ENCODE data around the gene CAMTA1. TPM values are rescaled to one million over a fixed set of nuclear protein-coding genes. Genes with fewer than 3 reads are reported as not detected.

The CAMTA1 gene
- total RNA-seq, 1 experiment from 2014 or later = 219 TPM

- no peak for DNase-seq (ENCODE audit: low read depth)
Measured at GRCh38 chr1:7107109-7107830, 322.0 kb downstream of the CAMTA1 start.

GRCh38 chr1:7108251-7108650, 323.0 kb downstream of the CAMTA1 start:
- no peak for DNase-seq (ENCODE audit: low read depth)

GRCh38 chr1:7109901-7110300, 324.6 kb downstream of the CAMTA1 start:
- peak; percentile 62 for DNase-seq (ENCODE audit: low read depth)

- DNase-seq (ENCODE audit: low read depth) = peak; percentile 79
Measured at GRCh38 chr1:7110321-7110720, 325.1 kb downstream of the CAMTA1 start.

GRCh38 chr1:7111853-7112252, 326.6 kb downstream of the CAMTA1 start:
- DNase-seq (ENCODE audit: low read depth) = no peak

GRCh38 chr1:7113136-7113535, 327.9 kb downstream of the CAMTA1 start:
- no peak for DNase-seq (ENCODE audit: low read depth)

- DNase-seq (ENCODE audit: low read depth) = no peak
Measured at GRCh38 chr1:7113822-7114221, 328.6 kb downstream of the CAMTA1 start.

GRCh38 chr1:7116001-7116400, 330.7 kb downstream of the CAMTA1 start:
- peak; percentile 54 for DNase-seq (ENCODE audit: low read depth)

GRCh38 chr1:7117399-7118281, 332.4 kb downstream of the CAMTA1 start:
- peak; percentile 100 for DNase-seq (ENCODE audit: low read depth)

- DNase-seq (ENCODE audit: low read depth) = no peak
Measured at GRCh38 chr1:7119156-7119555, 333.9 kb downstream of the CAMTA1 start.

GRCh38 chr1:7120863-7121621, 335.8 kb downstream of the CAMTA1 start:
- peak; percentile 48 for DNase-seq (ENCODE audit: low read depth)

- DNase-seq (ENCODE audit: low read depth) = peak; percentile 68
Measured at GRCh38 chr1:7121622-7121988, 336.4 kb downstream of the CAMTA1 start.

- DNase-seq (ENCODE audit: low read depth) = peak; percentile 73
Measured at GRCh38 chr1:7127322-7128075, 342.2 kb downstream of the CAMTA1 start.

- no peak for DNase-seq (ENCODE audit: low read depth)
Measured at GRCh38 chr1:7128293-7128692, 343.0 kb downstream of the CAMTA1 start.

GRCh38 chr1:7130127-7130526, 344.9 kb downstream of the CAMTA1 start:
- DNase-seq (ENCODE audit: low read depth) = no peak

GRCh38 chr1:7135493-7135892, 350.2 kb downstream of the CAMTA1 start:
- DNase-seq (ENCODE audit: low read depth) = no peak

GRCh38 chr1:7136166-7136953, 351.1 kb downstream of the CAMTA1 start:
- peak; percentile 70 for DNase-seq (ENCODE audit: low read depth)

- DNase-seq (ENCODE audit: low read depth) = no peak
Measured at GRCh38 chr1:7140251-7140650, 355.0 kb downstream of the CAMTA1 start.

- no peak for DNase-seq (ENCODE audit: low read depth)
Measured at GRCh38 chr1:7145947-7146346, 360.7 kb downstream of the CAMTA1 start.

GRCh38 chr1:7146710-7147109, 361.5 kb downstream of the CAMTA1 start:
- DNase-seq (ENCODE audit: low read depth) = no peak
